ENCODE results near the gene KATNAL1.
"Not testable (repeated sequence)": the region's sequence is repeated elsewhere in the genome, so short reads cannot be mapped to it uniquely, and the experiment has no call there.

Gene KATNAL1

GRCh38 chr13:30211745-30212144, 95.6 kb downstream of the KATNAL1 start:
- no peak for DNase-seq (ENCODE audit: low spot score)

- no peak for DNase-seq (ENCODE audit: low spot score)
These were observed 102.8 kb downstream of the KATNAL1 start for GRCh38 chr13:30204564-30204963.

- DNase-seq (ENCODE audit: low spot score): no peak
These were observed 111.3 kb downstream of the KATNAL1 start for GRCh38 chr13:30196025-30196424.

- no peak for DNase-seq (ENCODE audit: low spot score)
These were observed 112.4 kb downstream of the KATNAL1 start for GRCh38 chr13:30194906-30195305.

- DNase-seq (ENCODE audit: low spot score): no peak
These were observed 113.8 kb downstream of the KATNAL1 start for GRCh38 chr13:30193279-30194234.

- DNase-seq (ENCODE audit: low spot score): no peak
These were observed 114.8 kb downstream of the KATNAL1 start for GRCh38 chr13:30192320-30193093.

- no peak for DNase-seq (ENCODE audit: low spot score)
These were observed 115.8 kb downstream of the KATNAL1 start for GRCh38 chr13:30191491-30192100.

- DNase-seq (ENCODE audit: low spot score): no peak
These were observed 120.5 kb downstream of the KATNAL1 start for GRCh38 chr13:30186634-30187415.

GRCh38 chr13:30181888-30182651, 125.3 kb downstream of the KATNAL1 start:
- no peak for DNase-seq (ENCODE audit: low spot score)

GRCh38 chr13:30179597-30180276, 127.6 kb downstream of the KATNAL1 start:
- no peak for DNase-seq (ENCODE audit: low spot score)

- no peak for DNase-seq (ENCODE audit: low spot score)
These were observed 128.4 kb downstream of the KATNAL1 start for GRCh38 chr13:30178976-30179375.

GRCh38 chr13:30175166-30175565, 132.2 kb downstream of the KATNAL1 start:
- no peak for DNase-seq (ENCODE audit: low spot score)

- DNase-seq (ENCODE audit: low spot score): not testable (repeated sequence)
These were observed 133.1 kb downstream of the KATNAL1 start for GRCh38 chr13:30174250-30174649.

- no peak for DNase-seq (ENCODE audit: low spot score)
These were observed 134.1 kb downstream of the KATNAL1 start for GRCh38 chr13:30173303-30173610.

- DNase-seq (ENCODE audit: low spot score): no peak
These were observed 134.6 kb downstream of the KATNAL1 start for GRCh38 chr13:30172593-30173302.

- DNase-seq (ENCODE audit: low spot score): no peak
These were observed 136.8 kb downstream of the KATNAL1 start for GRCh38 chr13:30170569-30170968.

- no peak for DNase-seq (ENCODE audit: low spot score)
These were observed 137.9 kb downstream of the KATNAL1 start for GRCh38 chr13:30169442-30169841.

GRCh38 chr13:30165796-30166195, 141.6 kb downstream of the KATNAL1 start:
- no peak for DNase-seq (ENCODE audit: low spot score)

- DNase-seq (ENCODE audit: low spot score): no peak
These were observed 142.3 kb downstream of the KATNAL1 start for GRCh38 chr13:30165071-30165470.

- no peak for DNase-seq (ENCODE audit: low spot score)
These were observed 143.2 kb downstream of the KATNAL1 start for GRCh38 chr13:30164146-30164545.
